ENCODE data around the gene SRGAP1. TPM values are rescaled to one million over a fixed set of nuclear protein-coding genes. Genes with fewer than 3 reads are reported as not detected.
"Not testable (repeated sequence)": the region's sequence is repeated elsewhere in the genome, so short reads cannot be mapped to it uniquely, and the experiment has no call there.

Gene SRGAP1
- total and polyA plus RNA-seq, 2 donors = 0.82 to 1.3 TPM

DNA sequence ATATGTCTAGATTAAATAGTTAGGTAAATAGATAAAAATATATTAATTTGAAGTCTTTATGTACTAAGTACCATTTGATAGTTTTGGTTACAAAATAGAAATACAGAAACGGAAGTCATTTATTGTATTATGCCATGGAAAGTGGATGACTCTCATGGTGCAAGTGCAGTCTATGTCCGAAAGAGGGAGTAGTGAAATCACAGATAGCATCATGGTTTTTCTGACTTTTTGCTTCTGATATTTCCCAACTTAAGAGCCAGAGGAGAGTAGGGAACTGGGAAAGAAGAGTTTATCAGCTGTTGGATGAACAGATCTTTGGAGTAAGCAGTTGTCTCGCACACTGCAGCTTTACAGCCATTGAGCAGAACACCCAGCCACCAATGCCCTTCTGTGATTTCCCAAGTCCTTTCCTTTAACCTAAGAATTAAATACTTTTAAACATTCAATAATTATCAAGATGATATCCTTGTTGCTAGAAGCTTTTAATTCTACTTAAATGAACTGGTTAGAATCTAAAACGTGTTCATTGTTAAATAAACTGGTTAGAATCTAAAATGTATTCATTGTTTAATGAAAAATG, 18.4 kb upstream of the SRGAP1 start:
- H3K9me3 ChIP-seq (ENCODE audit: control insufficient read depth in 2 of 2, insufficient read depth in 1 of 2, low read length in 1 of 2) = no peaks in the 10 kb centered on the region
- WGBS = 49% methylated on average over 4 of the region's 4 CpGs
- H3K36me3 ChIP-seq (ENCODE audit: control insufficient read depth in 2 of 2, insufficient read depth in 2 of 2, low read length in 1 of 2) = no peaks in the 10 kb centered on the region
- peak in 2 of 9 donors; percentile 13 to 33 for DNase-seq (ENCODE audit: low read depth in 6 of 9, low spot score in 9 of 9)
- H3K27ac ChIP-seq (ENCODE audit: low read depth in 1 of 2, low read length in 1 of 2) = no peak overlapping the region
- H3K27me3 ChIP-seq (ENCODE audit: control insufficient read depth in 2 of 2, insufficient read depth in 1 of 2, low read length in 1 of 2) = peaks cover 0 to 4% of the 10 kb centered on the region in 2 donors
- no peak overlapping the region for H3K4me3 ChIP-seq (ENCODE audit: low read length in 2 of 2)
- H3K4me1 ChIP-seq (ENCODE audit: control insufficient read depth in 2 of 2, insufficient read depth in 2 of 2, low read length in 2 of 2) = no peaks in the 10 kb centered on the region

DNA sequence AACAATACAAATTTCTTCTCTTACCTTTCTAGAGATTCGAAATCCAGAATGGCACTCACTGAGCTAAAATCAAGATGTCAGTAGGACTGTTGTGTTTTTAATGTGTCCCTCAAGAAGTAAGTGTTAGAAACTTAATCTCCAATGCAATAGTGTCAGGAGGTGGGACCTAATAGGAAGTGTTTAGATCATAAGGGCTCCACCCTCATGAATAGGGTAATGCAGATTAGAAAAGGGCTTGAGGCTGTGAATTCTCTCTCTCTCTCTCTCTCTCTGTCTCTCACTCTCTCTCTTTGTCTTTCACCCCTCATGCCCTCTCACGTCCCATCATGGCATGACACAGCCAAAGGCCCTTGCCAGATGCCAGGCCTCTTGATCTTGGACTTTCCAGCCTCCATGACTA, 15.6 kb upstream of the SRGAP1 start:
- H3K36me3 ChIP-seq (ENCODE audit: control insufficient read depth in 2 of 2, insufficient read depth in 2 of 2, low read length in 1 of 2) = no peaks in the 10 kb centered on the region
- no peak overlapping the region for H3K4me3 ChIP-seq (ENCODE audit: low read length in 2 of 2)
- no peaks in the 10 kb centered on the region for H3K4me1 ChIP-seq (ENCODE audit: control insufficient read depth in 2 of 2, insufficient read depth in 2 of 2, low read length in 2 of 2)
- H3K27me3 ChIP-seq (ENCODE audit: control insufficient read depth in 2 of 2, insufficient read depth in 1 of 2, low read length in 1 of 2) = no peaks in the 10 kb centered on the region
- H3K9me3 ChIP-seq (ENCODE audit: control insufficient read depth in 2 of 2, insufficient read depth in 1 of 2, low read length in 1 of 2) = no peaks in the 10 kb centered on the region
- no peak for DNase-seq (ENCODE audit: low read depth in 6 of 9, low spot score in 9 of 9)
- no peak overlapping the region for H3K27ac ChIP-seq (ENCODE audit: low read depth in 1 of 2, low read length in 1 of 2)
- 88% methylated on average over 2 of the region's 2 CpGs for WGBS

DNA sequence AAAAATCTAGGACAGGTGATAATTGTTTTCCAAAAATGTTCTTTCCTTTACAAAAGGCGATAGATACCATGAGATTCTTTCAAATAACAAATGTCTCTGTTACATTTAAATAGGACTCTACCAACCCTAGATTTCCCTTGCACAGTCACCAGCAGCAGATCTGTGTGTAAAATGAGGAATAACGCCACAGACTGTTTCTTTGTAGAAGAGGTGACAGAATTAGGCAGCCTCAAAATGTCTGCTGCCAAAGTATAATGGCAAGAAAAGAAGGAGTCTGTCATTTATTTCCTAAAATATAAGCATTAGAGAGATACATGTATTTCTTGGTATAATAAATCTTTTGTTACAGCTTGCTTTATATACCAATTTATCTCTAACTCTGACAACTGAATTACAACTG, 8.5 kb upstream of the SRGAP1 start:
- no peak overlapping the region for H3K4me3 ChIP-seq (ENCODE audit: low read length in 2 of 2)
- H3K27ac ChIP-seq (ENCODE audit: low read depth in 1 of 2, low read length in 1 of 2) = no peak overlapping the region
- H3K36me3 ChIP-seq (ENCODE audit: control insufficient read depth in 2 of 2, insufficient read depth in 2 of 2, low read length in 1 of 2) = no peaks in the 10 kb centered on the region
- H3K27me3 ChIP-seq (ENCODE audit: control insufficient read depth in 2 of 2, insufficient read depth in 1 of 2, low read length in 1 of 2) = no peaks in the 10 kb centered on the region
- 97% methylated on average over 2 of the region's 2 CpGs for WGBS
- no peaks in the 10 kb centered on the region for H3K4me1 ChIP-seq (ENCODE audit: control insufficient read depth in 2 of 2, insufficient read depth in 2 of 2, low read length in 2 of 2)
- no peaks in the 10 kb centered on the region for H3K9me3 ChIP-seq (ENCODE audit: control insufficient read depth in 2 of 2, insufficient read depth in 1 of 2, low read length in 1 of 2)
- no peak for DNase-seq (ENCODE audit: low read depth in 6 of 9, low spot score in 9 of 9)

DNA sequence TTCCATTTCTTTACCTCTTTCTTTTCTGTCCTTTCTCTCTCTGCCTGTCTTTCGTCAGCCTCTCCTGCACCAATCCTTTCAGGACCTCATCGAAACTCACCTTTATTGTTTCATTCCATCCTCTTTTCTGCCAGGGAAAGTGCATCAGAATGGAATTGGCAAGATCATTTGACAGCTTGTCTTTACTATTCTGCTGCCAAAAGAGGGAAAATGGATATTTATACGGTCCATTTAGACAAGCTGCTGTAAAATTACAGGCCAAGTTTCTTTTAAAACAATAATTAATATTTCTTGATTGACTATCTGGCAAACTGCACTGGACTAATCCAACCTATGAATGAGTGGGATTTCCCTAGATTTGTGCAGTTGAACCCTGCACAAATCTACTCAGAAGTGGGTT, 7.6 kb upstream of the SRGAP1 start:
- H3K4me3 ChIP-seq (ENCODE audit: low read length in 2 of 2) = no peak overlapping the region
- 92% methylated on average over 3 of the region's 3 CpGs for WGBS

DNA sequence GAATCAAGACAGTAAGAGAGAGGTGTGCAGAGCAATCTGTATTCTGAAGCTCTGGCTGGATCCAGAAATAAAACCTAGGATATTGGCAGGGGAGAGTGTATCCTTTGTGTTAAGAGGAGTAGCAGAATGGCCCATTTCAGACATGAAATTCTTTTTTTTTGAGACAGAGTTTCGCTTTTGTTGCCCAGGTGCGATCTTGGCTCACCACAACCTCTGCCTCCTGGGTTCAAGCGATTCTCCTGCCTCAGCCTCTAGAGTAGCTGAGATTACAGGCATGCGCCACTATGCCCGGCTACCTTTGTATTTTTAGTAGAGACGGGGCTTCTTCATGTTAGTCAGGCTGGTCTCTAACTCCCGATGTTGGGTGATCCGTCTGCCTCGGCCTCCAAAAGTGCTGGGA, 6.1 kb upstream of the SRGAP1 start:
- Histone ChIP-seq H3K4me1 (ENCODE audit: control insufficient read depth in 2 of 2, insufficient read depth in 2 of 2, low read length in 2 of 2) (peaks cover 0 to 1% of the 10 kb centered on the region in 2 donors), H3K27me3 (ENCODE audit: control insufficient read depth in 2 of 2, insufficient read depth in 1 of 2, low read length in 1 of 2) (peaks cover 7 to 14% of the 10 kb centered on the region in 2 donors), H3K9me3 (ENCODE audit: control insufficient read depth in 2 of 2, insufficient read depth in 1 of 2, low read length in 1 of 2) (no peaks in the 10 kb centered on the region), H3K36me3 (ENCODE audit: control insufficient read depth in 2 of 2, insufficient read depth in 2 of 2, low read length in 1 of 2) (no peaks in the 10 kb centered on the region), H3K4me3 (ENCODE audit: low read length in 2 of 2) (no peak overlapping the region), H3K27ac (ENCODE audit: low read depth in 1 of 2, low read length in 1 of 2) (no peak overlapping the region)
- WGBS = 97% methylated on average over 9 of the region's 9 CpGs
- no peak for DNase-seq (ENCODE audit: low read depth in 6 of 9, low spot score in 9 of 9)

More for the DNA sequence above, 7.6 kb upstream of the SRGAP1 start:
- Histone ChIP-seq H3K27ac (ENCODE audit: low read depth in 1 of 2, low read length in 1 of 2) (no peak overlapping the region), H3K4me1 (ENCODE audit: control insufficient read depth in 2 of 2, insufficient read depth in 2 of 2, low read length in 2 of 2) (no peaks in the 10 kb centered on the region), H3K27me3 (ENCODE audit: control insufficient read depth in 2 of 2, insufficient read depth in 1 of 2, low read length in 1 of 2) (peaks cover 0 to under 1% of the 10 kb centered on the region in 2 donors), H3K9me3 (ENCODE audit: control insufficient read depth in 2 of 2, insufficient read depth in 1 of 2, low read length in 1 of 2) (no peaks in the 10 kb centered on the region), H3K36me3 (ENCODE audit: control insufficient read depth in 2 of 2, insufficient read depth in 2 of 2, low read length in 1 of 2) (no peaks in the 10 kb centered on the region)
- DNase-seq (ENCODE audit: low read depth in 6 of 9, low spot score in 9 of 9) = no peak

DNA sequence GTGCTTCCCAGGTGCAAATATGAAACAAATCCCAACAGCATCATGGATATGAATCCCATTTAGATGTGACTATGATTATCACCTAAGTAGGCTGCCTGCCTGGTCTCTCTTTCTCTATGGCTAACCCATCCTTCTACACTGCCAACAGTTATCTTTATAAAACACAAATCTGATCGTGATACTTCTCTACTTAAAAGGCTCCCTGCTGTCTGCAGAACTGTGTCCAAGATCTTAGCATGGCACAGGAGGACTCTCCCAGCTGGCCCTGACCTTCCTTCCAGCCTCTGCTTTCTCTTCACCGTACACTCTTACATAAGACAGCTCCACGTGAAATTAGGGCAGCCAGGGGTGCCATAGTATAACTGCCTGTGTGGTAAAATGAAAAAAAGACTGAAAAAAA, 3.5 kb upstream of the SRGAP1 start:
- Histone ChIP-seq H3K4me1 (ENCODE audit: control insufficient read depth in 2 of 2, insufficient read depth in 2 of 2, low read length in 2 of 2) (peaks cover 7% of the 10 kb centered on the region in 2 donors), H3K4me3 (ENCODE audit: low read length in 2 of 2) (no peak overlapping the region), H3K36me3 (ENCODE audit: control insufficient read depth in 2 of 2, insufficient read depth in 2 of 2, low read length in 1 of 2) (no peaks in the 10 kb centered on the region), H3K27ac (ENCODE audit: low read depth in 1 of 2, low read length in 1 of 2) (no peak overlapping the region), H3K9me3 (ENCODE audit: control insufficient read depth in 2 of 2, insufficient read depth in 1 of 2, low read length in 1 of 2) (peaks cover 2 to 5% of the 10 kb centered on the region in 2 donors), H3K27me3 (ENCODE audit: control insufficient read depth in 2 of 2, insufficient read depth in 1 of 2, low read length in 1 of 2) (peaks cover 20 to 39% of the 10 kb centered on the region in 2 donors)
- 84% methylated on average over 3 of the region's 3 CpGs for WGBS
- no peak for DNase-seq (ENCODE audit: low read depth in 6 of 9, low spot score in 9 of 9)

DNA sequence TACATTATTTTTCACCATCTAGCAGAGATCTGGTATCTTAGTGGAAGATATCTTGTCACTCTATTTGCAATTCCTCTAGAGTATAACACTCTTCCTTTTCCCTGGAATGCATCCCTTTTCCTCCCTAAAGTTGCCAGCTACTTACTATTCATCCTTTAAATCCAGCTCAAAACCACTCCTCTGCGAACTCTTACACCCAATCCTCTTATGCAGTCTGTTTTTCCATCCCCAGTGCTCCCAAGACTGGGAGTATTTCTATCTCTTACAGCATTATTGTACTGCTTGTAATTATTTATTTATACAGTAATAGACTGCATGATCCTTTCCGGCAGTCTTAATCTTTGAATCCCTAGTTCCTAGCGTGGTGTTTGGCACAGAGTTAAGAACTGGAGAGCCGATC, 2.9 kb upstream of the SRGAP1 start:
- Histone ChIP-seq H3K36me3 (ENCODE audit: control insufficient read depth in 2 of 2, insufficient read depth in 2 of 2, low read length in 1 of 2) (no peaks in the 10 kb centered on the region), H3K27me3 (ENCODE audit: control insufficient read depth in 2 of 2, insufficient read depth in 1 of 2, low read length in 1 of 2) (peaks cover 20 to 44% of the 10 kb centered on the region in 2 donors), H3K4me3 (ENCODE audit: low read length in 2 of 2) (no peak overlapping the region), H3K4me1 (ENCODE audit: control insufficient read depth in 2 of 2, insufficient read depth in 2 of 2, low read length in 2 of 2) (peaks cover 7% of the 10 kb centered on the region in 2 donors), H3K27ac (ENCODE audit: low read depth in 1 of 2, low read length in 1 of 2) (no peak overlapping the region), H3K9me3 (ENCODE audit: control insufficient read depth in 2 of 2, insufficient read depth in 1 of 2, low read length in 1 of 2) (peaks cover 2 to 5% of the 10 kb centered on the region in 2 donors)
- DNase-seq (ENCODE audit: low read depth in 6 of 9, low spot score in 9 of 9) = no peak
- 96% methylated on average over 4 of the region's 4 CpGs for WGBS

DNA sequence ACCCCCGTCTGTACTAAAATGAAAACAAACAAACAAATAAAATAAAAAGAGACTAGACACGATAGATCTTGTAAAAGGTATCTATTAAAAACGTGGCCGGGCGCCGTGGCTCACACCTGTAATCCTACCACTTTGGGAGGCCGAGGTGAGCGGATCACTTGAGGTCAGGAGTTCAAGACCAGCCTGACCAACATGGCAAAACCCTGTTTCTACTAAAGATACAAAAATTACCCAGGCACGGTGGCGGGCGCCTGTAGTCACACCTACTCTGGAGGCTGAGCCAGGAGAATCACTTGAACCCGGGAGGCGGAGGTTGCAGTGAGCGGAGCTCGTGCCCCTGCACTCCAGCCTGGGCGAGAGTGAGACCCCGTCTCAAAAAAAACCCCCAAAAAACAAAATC, 1.8 kb upstream of the SRGAP1 start:
- not testable (repeated sequence) for H3K27ac ChIP-seq (ENCODE audit: low read depth in 1 of 2, low read length in 1 of 2); DNase-seq (ENCODE audit: low read depth in 6 of 9, low spot score in 9 of 9); H3K4me1 ChIP-seq (ENCODE audit: control insufficient read depth in 2 of 2, insufficient read depth in 2 of 2, low read length in 2 of 2); H3K9me3 ChIP-seq (ENCODE audit: control insufficient read depth in 2 of 2, insufficient read depth in 1 of 2, low read length in 1 of 2); H3K36me3 ChIP-seq (ENCODE audit: control insufficient read depth in 2 of 2, insufficient read depth in 2 of 2, low read length in 1 of 2); H3K4me3 ChIP-seq (ENCODE audit: low read length in 2 of 2)
- 97% methylated on average over 17 of the region's 17 CpGs for WGBS
- peaks cover 20 to 48% of the 10 kb centered on the region in 2 donors for H3K27me3 ChIP-seq (ENCODE audit: control insufficient read depth in 2 of 2, insufficient read depth in 1 of 2, low read length in 1 of 2)

DNA sequence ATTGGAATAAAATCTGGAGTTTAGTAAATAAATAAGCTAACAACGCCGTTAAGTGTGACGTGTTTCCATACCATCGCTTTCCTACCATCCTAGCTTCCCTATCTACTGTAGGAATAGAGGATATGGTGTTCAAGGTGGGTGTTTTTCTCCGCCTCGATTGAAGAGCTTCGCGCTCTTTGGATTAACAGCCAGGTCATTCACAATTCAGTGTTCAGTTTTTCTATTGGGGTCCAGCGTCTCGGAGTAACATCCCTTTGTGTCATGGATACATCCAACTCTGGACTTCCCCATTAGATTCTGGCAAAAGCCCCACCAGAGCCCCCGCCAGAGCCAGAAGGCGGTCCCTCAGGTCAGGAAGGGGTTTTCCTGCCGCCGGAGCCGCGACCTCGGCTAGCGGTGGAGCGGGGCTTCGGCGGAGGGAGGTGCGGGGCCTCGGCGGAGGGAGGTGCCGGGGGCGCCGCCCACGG, 1.2 kb upstream of the SRGAP1 start:
- Histone ChIP-seq H3K4me1 (ENCODE audit: control insufficient read depth in 2 of 2, insufficient read depth in 2 of 2, low read length in 2 of 2) (peaks cover 7% of the 10 kb centered on the region in 2 donors), H3K27ac (ENCODE audit: low read depth in 1 of 2, low read length in 1 of 2) (peak overlapping the region; percentile 26 to 52), H3K36me3 (ENCODE audit: control insufficient read depth in 2 of 2, insufficient read depth in 2 of 2, low read length in 1 of 2) (no peaks in the 10 kb centered on the region), H3K9me3 (ENCODE audit: control insufficient read depth in 2 of 2, insufficient read depth in 1 of 2, low read length in 1 of 2) (peaks cover 2 to 5% of the 10 kb centered on the region in 2 donors), H3K27me3 (ENCODE audit: control insufficient read depth in 2 of 2, insufficient read depth in 1 of 2, low read length in 1 of 2) (peaks cover 20 to 48% of the 10 kb centered on the region in 2 donors), H3K4me3 (ENCODE audit: low read length in 2 of 2) (peak overlapping the region in 1 of 2 donors; percentile 66)
- no peak for DNase-seq (ENCODE audit: low read depth in 6 of 9, low spot score in 9 of 9)
- 14% methylated on average over 28 of the region's 28 CpGs for WGBS
